ENCODE measurements around the gene CRADD.
"Not testable (repeated sequence)": the region's sequence is repeated elsewhere in the genome, so short reads cannot be mapped to it uniquely, and the experiment has no call there.

The CRADD gene

DNA sequence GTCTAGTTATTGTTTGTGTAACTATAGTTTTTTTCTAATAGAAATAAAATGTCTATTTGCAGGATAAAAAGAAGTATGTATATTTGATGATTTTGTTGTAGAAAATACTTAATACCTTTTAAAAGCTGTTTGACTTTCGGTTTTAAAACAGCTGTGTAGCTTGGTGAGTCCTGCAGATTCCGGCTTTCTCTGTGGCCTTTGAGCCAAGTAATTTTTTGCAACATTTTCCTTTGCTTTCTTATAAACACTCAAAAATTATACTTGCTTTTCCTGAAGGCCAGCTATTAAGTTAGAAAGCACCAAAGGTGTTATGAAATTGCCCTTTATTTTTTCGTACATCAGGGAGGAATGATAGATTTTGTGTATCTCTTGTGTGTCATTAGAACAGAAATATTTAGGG is 63.6 kb downstream of the CRADD start:
- DNase-seq, result no peak

DNA sequence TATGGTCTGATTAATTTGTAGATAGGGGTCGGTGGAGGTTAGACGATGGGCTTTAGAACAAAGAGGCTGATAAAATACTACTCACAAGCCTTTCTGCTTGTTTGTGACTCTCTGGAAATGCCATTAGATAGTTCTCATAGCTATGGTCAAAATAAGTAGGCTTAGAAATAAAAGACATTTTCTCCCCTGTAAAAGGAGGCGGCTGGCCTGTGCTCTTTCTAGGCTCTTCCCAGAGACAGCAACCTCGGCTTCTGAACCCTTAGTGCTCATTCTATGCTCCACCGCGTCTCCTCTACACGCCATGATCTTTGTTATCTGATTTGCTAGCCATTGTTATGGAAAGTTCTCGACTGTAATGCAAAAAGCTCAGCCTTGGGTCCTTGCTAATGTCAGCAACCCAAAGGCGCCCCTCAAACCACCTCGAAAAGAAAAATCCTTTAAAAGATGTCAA is 64.5 kb downstream of the CRADD start:
- DNase-seq, result no peak

DNA sequence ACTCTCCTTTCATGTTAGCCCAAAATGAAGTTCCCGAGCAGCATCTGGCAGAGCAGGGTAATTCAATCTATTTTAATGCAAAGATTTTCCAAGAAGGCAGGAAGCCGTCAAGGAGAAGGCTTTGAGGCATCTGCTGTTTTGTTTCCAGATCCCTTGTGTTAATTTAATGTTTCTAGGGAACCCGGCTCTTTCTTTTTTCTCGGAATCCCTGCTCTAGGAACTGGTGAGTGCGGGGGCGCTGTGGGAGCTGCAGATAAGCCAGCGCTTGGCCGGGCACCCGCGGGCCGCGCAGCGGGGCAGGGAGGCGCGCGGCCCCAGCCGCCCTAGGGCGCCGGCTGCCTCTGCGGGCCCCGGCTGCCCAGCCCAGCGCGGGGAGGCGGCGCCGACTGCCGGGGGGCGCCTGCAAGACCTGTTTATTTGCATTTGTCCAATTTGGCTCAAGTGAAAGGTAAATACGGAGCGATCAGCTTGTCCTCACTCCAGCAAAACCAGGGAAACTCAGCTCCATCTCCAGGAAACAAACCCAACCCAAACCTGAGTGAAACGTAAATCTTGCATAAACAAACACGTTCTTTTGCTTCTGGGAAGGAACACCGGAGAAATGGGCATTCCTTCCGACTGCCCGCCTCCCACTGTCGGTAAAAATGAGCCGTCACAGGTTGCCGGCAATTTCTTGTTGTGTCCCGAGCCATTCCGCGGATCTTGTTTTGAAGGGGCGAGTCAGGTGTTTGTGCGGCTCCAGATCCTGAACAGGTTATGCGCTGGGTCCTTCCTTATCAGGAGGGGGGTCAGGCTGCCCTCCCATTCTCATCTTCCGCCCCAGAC is 65.1 kb downstream of the CRADD start:
- DNase-seq, result peak in 1 of 2 experiments; percentile 47

DNA sequence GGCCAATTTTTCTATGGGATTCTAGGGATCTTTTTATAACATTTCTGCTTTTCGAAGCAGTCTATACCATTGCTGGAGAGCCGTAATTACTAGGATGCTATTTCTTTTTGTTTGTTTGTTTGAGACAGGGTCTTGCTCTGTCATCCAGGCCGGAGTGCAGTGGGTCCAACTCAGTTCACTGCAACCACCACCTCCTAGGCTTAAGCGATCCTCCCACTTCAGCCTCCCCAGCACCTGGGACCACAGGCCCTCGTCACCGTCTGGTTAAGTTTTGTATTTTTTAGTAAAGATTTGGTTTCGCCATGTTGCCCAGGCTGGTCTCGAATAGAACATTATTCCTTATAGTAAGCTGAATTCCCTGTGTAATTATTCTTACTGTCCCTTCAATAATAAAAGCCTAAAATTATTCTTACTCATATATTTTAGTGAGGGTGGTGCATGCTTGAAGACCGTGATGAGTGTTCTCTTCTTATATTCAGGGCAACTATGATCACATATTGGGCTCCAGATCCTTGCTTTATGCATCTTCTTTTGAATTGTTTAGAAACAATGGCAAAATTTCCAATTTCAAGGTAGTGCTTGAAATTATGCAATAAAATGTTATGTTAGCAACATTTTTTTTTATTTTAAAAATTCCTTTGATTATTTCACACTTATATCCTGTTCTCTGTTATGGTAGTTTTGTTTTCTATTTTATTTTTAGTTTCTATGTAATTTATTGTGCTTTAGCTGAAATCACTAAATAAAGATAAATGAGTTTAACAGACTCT is 66.2 kb downstream of the CRADD start:
- no peak for DNase-seq

DNA sequence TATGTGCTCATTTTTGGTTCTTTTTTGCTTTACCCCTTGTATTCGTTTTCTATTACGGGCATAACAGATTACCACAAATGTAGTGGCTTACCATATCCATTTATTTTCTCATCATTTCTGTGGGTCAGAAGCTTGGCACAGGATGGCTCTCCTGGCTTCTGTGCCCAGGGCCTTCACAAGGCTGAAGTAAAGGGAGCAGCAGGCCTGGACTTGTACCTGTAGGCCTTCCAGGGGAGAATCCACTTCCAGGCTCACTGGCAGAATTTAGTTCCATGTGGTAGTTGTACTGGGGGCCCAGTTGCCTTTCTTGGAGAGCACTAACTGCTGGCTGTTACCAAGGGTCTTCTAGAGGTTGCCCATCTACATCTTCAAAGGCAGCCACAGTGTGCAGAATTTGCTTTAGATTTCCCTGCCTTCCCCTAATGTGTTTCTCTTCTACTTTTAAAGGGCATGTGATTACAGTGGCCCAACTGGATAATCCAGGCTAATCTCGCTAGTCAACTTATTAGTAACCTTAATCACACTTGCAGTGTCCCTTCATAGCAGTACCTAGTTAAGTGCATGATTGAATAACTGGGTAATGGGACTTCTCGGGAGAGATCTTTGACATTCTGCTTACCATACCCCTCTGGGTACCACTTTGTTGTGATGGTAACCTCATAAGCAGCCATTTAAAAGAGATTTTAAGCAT is 67.0 kb downstream of the CRADD start:
- no peak for DNase-seq

DNA sequence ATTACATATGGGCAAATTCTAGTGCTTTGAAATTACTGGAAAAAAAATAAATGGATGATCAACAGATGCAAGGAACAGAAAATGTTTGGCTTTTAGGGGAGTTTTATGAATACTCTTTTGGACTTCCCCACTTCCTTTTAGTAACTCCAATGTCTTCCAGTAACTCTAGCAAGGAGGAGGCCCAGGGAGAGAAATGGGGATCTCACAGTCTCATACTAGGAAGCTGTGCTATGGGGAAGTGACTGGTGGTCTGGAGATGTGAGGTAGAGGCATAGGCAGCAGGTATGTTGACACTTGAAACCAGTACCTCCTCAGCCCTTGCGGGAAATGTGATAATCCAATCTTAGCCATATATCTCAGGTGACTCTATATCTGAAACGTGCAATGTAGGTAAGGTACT is 68.1 kb downstream of the CRADD start:
- no peak for DNase-seq

DNA sequence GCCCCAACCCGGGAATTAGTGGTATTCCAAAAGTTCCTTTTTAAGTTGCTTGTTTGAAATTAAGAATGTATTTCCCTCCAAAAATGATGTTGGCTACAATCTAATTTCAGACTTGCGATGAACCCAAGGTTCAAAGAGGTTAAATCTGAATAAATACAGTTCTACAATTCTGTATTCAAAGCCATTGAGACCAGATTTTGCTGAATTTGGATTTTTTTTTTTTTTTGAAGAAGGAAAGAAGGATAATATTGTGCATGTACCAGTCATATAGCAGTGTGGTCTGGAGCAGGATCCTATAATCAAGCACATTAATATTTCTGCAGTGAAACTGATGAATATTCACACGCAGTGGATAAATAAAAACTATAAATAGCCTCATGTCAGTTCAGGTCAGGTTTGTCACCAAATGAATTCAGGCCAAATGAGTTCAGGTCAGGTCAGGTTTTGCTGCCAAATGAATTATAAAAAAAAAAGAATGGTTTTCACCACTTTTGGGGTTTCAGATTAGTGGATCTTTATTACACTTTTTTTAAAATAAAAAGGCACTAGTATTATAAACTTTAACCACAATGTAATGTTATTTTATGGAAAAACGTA is 69.5 kb downstream of the CRADD start:
- DNase-seq, result no peak

DNA sequence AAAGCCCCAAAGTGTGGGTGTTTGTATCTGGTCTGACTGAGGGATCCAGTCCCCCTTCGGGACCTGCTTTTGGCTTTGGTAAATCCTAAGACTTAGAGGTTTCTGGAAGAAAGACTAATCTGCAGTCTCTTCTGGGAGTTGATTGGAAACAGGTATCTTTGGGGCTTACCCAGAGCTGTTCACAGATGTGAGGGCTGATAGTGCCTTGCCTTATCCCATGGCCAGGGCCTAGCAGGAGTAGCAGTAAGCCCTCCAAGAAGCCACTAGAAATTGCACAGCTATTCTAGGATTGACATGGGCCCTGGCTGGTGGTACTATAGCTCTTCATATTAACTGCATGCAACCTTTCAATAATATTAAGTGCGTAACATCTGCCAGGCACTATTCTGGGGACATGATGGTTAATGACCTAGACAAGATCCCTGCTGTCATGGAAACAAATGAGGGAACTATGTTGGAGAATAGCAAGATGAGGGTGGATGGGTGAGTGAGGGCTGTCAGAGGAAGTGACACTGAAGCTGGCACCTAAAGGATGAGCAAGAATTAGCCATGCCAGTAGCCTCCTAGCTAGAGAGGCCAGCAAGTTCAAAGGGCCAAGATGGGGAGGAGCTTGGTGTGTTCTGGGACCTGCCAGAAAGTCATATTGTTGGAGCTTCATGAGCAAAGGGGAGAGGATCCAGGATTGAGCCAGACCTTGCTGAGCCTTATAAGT is 71.7 kb downstream of the CRADD start:
- DNase-seq, result no peak

DNA sequence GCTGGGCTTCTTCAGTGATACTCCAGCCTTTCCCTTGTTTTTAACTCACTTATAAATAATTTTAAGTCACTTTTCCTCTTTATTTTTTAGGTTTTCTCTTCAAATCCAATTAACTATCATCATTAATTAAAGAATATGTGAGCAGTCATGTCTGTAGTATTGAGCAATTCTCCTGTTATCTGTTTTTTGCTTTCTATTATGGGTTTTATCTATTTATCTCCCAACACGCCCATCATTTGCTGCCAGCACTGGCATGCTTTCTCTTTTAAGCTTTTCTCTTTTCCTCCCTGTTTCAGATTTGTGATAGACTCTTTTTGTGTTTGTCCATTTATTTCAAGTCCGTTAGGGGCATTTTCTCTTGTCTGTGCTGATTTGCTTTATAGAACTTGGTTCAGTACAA is 72.3 kb downstream of the CRADD start:
- no peak for DNase-seq

DNA sequence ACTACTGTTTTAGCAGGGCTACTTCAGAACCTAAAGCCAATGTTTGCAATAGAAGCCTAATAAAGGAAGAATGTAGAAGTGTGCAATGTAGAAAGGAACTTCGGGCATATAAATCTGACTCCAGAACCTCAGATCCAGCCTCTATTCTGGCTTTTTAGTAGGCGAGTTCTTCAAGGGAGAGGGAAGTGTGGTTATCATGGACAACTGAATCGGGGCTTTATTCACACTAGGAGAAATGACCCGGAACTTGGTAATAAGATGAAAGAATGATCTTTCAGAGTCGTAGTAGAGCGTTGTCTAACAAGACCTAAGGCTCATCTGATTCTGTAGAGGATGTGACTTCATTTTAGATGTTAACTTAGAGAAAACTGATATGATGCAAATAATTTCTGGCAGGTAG is 72.9 kb downstream of the CRADD start:
- DNase-seq, result no peak

DNA sequence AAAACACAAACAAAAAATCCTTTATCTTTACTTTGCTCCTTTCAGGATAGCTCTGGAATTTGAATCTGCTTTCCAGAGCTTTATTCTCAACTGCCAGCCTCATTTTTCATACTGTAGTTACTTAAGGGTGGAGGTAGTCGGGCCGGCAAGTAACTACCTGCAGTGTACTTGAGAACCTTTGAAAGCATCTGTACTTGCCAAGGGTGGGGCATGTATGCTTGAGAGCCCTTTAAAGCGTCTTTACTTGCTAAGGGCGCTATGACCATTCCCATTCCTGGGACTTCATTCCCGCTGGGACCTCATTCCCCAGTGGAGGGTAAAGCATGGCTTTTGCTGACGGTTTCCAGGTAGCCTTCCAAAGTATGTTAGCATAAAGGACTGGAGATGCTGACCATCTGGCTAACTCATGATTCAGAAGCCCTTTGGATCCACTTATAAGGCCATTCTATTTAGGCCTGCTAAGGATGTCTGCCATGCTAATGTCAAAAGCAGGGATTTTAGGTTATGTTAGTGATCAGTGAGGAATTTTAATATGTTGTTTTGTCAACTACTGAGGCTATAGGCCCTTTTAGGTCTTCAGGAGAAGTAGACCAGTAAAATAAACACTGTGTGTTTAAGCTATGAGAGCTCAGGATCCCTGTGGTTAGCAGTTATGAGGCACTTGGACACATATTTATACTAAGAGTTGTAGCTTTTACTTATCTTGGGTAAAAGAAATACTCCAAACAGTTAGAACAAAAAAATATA is 74.9 kb downstream of the CRADD start:
- DNase-seq, result peak; percentile 28 to 31

DNA sequence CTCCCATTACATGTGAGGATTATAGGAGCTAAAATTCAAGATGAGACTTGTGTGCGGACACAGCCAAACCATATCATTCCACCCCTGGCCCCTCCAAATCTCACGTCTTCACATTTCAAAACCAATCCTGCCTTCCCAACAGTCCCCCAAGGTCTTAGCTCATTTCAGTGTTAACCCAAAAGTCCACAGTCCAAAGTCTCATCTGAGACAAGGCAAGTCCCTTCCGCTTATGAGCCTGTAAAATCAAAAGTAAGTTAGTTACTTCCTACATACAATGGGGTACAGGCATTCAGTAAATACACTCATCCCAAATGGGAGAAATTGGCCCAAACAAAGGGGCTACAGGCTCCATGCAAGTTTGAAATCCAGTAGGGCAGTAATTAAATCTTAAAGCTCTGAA is 76.1 kb downstream of the CRADD start:
- DNase-seq, result no peak

DNA sequence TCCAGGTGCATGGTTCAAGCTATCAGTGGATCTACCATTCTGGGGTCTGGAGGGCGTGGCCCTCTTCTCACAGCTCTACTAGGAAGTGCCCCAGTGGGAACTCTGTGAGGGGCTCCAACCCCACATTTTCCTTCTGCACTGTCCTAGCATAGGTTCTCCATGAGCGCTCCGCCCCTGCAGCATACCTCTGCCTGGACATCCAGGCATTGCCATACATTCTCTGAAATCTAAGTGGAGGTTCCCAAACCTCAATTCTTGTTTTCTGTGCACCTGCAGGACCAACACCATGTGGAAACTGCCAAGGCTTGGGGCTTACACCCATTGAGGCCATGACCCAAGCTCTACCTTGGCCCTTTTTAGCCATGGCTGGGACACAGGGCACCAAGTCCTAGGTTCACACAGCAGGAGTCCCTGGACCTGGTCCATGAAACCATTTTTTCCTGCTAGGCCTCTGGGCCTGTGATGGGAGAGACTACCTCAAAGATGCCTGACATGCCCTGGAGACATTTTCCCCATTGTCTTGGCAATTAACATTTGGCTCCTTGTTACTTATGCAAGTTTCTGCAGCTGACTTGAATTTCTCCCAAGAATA is 76.8 kb downstream of the CRADD start:
- DNase-seq, result no peak

DNA sequence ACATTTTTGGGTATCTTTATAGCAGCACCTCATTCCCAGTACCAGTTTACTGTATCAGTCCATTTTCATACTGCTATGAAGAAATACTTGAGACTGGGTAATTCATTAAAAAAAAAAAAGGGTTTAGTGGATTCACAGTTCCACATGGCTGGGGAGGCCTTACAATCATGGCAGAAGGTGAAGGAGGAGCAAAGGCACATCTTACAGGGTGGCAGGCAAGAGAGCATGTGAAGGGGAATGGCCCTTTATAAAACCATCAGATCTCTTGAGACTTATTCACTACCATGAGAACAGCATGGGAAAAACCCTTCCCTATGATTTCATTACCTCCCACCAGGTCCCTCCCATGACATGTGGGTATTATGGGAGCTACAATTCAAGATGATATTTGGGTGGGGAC is 77.7 kb downstream of the CRADD start:
- not testable (repeated sequence) for DNase-seq

DNA sequence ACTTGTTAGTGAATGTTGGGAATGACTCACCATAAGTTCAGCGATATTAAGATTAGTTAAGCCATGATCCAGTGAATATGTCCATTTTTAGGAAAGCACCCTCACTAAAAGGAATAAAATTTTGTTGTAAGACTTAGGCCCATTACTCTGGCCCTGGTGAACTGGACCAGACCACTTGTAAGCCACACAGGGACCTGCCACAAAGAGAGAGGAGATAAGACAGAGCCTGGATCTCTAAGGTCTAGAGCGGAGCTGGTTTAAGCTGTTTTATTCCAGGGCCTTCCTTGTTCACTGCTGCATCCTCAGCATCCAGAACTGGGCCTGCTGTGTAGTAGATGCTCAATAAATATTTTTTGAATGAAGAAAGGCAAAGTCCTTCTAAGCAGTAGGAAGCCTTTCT is 79.1 kb downstream of the CRADD start:
- DNase-seq, result no peak

DNA sequence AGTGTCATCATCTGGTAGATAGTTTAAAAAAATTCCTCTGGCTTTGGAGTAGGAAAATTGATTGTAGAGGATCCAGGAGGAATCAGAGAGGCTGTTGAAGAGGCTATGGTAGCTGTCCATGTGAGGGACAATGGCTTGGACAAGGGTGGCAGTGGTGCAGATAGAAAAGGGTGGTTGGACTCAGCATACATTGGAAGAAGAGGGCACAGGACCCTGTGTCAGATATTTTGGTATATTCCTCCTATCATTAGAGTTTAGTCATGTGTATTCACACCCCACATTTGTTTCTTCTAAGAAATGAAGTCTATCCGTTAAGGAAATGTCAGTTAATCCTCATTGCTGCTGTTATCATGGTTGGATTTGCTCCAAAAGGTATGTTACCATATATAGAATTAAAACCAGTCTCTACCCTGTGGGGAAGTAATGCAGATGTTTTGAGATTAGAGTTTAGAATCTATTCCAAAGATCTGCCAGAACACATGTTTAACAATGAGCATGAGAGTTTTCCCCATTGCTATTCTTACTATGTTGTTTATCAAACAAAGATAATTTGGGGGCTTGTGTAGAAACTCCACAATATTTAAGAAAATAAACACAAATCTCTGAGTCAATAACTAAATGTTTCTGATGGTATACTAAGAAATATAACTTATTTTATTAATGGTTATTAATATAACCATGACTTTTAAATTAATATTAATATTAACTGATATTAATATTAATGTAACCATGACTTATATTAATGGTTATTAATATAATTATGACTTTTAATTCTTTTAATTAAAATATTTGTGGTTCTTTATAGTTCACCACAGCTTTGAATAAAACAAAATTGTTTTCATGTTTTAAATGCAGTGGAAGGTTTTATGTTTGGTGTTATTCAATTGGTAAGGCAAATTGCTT is 80.9 kb downstream of the CRADD start:
- DNase-seq, result no peak

DNA sequence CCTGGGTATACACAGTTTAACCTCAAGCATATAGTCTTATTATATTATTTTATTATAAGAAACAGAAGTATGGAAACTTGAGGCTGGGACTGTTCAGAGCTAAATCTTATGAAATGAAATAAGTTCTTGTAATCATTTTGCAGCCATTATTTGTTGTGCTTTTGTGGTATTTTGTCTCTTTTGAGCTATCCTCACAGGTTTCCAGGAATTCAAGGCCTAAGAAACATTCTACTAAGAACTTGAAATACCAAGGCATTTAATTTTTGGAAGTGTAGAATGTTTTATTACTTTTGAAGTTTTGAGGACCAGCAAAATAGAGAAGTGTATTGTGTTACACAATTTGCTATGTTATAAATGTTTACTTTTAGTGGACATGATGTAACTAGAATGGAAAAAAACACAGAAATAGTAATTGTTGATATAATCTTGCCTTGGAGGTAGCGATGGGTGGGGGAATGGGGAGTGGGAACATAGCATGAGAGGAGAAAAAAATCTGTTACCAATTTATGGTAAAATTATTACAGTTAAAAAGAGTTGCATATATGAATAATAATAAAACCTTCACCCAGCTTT is 81.7 kb downstream of the CRADD start:
- DNase-seq, result no peak

DNA sequence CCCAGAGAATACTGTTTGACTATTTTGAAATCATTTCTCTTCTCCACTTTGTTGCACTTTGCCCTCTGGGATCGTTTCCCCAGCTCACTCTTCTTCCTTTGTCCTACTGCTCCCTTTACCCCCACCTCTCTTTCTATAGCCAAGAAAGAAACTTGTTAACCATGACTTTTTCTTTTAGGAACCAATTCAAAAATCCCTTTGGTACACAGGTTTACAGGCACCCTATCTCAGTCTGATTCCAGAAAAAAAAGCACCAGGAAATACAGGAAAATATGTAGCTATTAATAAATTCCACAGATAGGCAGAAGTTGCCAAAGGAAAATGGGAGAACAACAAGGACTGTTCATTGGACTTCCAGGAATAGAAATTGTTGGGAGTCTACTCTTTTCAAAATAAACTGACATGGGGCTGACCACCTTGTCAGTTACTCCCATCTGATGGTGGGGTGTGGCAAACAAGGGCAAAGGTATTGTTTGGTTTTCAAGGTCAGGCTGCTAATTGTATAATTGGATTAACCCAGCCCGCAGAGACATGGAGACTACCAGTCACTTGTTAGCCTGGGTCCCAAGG is 82.4 kb downstream of the CRADD start:
- no peak for DNase-seq

DNA sequence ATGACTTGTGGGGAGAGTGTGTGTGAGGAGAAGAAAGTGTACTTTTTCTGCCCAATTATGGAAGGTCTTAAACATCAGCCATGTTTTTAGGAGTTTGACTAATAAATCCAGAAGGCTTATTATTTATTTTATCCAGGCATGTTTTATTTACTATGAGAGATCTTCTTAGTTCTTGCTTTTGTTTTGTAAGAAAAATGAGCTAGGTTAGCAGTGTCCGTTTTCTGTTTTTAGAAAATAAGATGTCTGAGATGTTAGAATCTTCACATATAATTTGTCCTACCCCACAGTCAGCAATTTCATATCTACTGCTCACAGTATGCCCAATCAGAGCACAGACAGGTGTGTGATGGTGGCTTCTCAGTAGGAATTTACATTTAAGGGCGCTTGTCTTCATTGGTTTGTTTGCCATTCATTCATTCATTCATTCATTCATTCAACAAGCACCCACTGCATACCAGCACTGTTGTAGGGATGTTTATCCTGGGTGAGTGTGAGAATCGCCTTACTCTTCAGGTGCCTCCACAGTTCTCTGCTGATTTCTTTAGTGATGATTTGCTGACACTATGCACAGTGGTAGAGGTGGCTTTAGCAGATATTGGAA is 83.2 kb downstream of the CRADD start:
- no peak for DNase-seq
